Measurements from ENCODE around the gene G6PC1.
"Not testable (repeated sequence)": the region's sequence is repeated elsewhere in the genome, so short reads cannot be mapped to it uniquely, and the experiment has no call there.

The G6PC1 gene

DNA sequence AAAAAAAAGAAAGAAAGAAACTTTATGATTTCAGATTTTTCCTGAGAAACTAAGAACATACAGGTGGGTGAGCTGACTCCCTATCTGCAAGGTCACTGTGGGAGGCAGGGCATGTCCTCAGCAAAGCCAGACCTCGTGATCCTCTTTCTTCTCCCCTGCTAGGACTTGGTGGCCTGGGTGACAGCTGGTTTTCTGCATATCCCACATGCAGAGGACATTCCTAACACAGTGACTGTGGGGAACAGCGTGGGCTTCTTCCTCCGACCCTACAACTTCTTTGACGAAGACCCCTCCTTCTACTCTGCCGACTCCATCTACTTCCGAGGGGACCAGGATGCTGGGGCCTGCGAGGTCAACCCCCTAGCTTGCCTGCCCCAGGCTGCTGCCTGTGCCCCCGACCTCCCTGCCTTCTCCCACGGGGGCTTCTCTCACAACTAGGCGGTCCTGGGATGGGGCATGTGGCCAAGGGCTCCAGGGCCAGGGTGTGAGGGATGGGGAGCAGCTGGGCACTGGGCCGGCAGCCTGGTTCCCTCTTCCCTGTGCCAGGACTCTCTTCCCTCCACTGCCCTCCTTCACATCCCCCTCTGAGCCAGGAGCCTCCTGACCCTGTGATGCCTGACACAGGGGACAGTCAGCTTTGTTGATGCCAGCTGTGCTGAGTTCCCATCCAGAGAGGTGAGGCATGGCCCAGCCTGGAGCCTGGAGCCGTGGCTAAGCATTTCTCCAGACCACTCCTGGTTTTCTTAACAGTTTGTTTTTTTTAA is 26.5 kb upstream of the G6PC1 start:
- DNase-seq, result not testable (repeated sequence)

- DNase-seq, result no peak
These were observed 23.6 kb upstream of the G6PC1 start for GRCh38 chr17:42877037-42877436.

DNA sequence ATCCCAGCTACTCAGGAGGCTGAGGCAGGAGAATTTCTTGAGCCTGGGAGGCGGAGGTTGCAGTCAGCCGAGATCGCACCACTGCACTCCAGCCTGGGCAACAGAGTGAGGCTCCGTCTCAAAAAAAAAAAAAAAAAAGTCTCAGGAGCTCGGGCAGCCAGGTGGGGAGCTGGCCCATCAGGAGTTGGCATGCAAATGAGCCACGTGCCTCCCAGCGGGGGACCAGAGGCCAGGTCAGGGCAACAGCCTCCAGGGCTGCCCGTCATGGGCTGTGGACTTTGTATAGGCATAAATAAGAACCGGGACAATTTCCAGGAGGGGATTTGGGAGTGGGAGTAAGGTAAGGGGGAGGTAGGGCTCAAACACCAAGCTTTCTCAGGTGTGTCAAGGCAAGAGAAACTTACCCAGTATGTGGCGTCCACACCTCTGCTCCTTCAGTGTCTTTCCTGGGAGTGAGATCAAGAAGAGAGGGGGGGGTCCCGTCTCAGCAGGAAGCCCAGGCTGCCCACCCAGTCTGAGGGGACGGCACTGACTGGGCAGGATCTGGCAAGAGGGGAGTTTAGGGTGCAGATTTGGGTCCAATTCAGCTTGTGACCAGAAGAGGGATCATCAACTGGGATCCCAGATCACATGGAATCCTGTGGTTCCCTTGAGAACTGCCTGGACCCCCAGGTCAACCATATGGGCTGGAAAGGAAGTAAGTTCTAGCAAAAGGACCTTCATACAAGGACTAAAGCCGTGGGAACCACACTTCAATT is 22.3 kb upstream of the G6PC1 start:
- no peak for DNase-seq

DNA sequence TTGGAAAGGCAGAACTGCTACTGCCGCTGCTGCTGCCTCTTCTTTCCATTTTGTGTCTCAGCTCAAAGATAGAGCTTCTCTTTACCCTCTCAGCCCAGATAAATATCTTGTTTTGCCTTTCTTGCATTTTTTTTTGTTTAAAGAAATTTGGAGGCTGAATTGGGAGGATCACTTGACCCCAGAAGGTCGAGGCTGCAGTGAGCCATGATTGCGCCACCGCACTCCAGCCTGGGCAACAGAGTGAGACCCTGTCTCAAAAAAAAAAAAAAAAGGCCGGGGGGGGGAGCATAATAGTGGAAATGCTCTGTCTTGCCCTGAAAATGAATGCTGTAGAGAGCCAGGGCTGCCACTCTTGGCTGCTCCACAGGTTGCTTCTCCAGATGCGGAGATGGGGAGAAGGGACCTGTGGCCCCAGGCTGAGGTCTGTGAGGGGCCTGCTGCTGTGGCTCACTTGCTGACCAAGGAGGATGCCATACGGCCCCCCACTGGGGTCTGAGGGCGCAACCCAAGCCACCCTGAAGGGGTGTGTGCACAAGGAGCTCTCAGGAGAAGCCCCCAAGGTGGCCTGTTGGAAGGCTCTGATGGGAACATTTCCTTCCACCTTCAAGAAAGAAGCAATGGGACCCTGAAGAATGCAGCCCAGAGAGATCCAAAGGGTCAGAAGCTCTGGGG is 21.5 kb upstream of the G6PC1 start:
- no peak for DNase-seq

GRCh38 chr17:42879596-42879985 is 21.0 kb upstream of the G6PC1 start:
- DNase-seq, result no peak

GRCh38 chr17:42880776-42881310 is 19.8 kb upstream of the G6PC1 start:
- no peak for DNase-seq

DNA sequence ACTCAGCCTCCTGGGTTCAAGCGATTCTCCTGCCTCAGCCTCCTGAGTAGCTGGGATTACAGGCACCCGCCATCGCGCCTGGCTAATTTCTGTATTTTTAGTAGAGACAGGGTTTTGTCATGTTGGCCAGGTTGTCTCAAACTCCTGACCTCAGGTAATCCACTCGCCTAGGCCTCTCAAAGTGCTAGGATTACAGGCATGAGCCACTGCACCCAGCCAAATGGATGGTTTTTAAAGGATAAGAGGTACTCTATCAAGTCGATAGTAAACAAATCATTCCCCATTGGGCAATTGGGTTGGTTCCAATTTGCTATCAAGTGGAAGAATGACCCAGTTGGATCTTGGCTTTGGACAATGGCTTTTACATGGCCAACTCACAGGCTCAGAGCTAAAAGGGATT is 18.9 kb upstream of the G6PC1 start:
- DNase-seq, result not testable (repeated sequence)

DNA sequence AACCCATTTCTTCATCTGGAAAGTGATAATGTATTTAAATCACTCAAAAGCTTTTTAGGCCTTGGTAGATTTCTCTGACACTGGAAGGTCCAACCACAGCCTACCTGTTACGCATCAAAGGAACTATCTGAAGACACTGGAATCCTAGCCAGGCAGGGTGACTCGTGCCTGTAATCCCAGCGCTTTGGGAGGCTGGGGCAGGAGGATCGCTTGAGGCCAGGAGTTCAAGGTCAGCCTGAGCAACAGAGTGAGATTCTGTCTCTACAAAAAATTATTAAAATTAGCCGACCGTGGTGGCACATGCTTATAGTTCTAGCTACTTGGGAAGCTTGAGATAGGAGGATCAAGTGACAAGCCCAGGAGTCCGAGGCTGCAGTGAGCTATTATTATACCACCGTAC is 18.4 kb upstream of the G6PC1 start:
- no peak for DNase-seq

GRCh38 chr17:42883802-42884558 is 16.6 kb upstream of the G6PC1 start:
- DNase-seq, result no peak

- DNase-seq, result not testable (repeated sequence)
These were observed 14.8 kb upstream of the G6PC1 start for GRCh38 chr17:42885806-42886205.

GRCh38 chr17:42886283-42887176 is 14.1 kb upstream of the G6PC1 start:
- DNase-seq, result no peak

- DNase-seq, result no peak
These were observed 10.8 kb upstream of the G6PC1 start for GRCh38 chr17:42889809-42890208.

DNA sequence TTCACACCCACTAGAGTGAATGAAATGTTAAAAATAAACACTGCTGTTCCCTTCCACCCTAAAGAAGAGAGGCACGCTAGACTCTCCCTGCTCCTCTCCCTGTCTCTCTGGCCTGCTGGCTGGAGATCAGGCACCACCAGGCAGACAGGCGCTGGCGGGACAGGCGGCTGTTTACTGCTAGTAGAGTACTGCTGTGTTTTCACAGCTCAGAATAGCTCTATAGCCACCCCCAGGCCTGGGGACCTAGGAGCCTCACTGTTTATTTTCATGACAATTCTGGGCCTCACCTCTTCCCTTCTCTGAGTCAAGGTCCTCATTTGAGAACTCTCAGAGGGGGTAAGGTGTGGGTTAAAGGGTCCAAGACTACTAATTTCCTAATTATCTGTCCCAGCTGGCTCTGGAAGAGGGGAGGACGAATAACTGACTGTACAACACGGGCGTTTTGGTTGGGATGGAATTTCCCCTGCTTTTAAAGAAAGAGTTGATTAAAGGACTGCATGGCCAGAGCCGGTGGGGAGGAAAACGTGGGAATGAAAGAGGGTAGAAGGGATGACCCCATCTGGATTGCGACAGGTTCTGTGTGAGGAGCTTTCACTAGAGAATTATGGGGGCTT is 9.0 kb upstream of the G6PC1 start:
- DNase-seq, result no peak

DNA sequence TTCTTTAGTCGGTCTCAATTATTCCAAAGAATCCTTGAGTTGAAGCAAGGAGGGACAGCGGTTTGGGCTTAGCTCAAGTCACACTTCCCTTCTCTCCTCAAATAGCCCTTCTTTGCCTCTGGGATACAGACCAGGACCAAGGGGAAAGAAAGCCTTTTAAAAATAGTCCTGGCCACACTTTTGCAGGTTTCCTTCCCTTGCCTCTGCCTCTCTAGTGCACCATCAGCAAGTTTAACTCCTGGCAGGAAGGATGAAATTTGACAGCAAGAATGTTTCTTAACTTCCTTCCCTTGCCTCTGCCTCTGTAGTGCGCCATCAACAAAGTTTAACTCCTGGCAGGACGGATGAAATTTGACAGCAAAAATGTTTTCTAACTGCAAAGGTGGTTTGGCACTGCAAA is 7.2 kb upstream of the G6PC1 start:
- no peak for DNase-seq

DNA sequence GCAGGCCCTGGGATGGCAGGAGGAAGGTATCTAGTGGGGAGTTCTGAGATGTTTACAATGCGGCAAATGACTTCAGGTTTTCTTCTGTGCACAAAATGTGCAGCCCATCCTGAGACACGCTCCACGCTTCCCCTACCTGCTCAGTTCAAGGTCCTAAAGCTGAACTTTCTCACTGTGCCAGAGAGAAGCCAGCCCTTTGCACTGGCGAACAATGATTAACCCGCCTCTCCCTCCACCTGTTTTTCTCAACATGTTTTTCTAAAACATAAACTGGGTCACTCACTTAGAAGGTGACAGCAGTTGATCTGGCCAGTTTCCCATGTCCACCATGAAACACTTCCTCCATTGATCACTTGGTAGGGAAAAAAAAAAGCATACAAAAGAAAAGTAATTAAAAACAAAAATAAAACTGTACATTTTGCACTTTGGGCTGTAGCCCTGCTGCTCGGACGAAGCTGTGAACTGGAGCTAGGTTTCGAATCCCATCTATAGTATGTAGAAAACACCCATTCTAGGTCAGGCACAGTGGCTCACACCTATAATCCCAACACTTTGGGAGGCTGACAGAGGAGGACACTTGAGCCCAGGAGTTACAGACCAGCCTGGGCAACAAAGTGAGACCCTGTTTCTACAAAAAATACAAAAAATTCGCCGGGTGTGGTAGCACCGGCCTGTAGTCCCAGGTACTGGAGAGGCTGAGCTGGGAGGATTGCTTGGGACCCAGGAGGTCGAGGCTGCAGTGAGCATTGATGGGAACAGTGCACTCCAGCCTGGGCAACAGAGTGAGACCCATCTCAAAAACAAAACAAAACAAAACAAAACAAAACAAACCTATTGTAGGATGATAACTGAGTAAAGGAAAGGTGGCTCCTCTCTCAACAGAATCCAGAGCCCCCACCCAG is 6.1 kb upstream of the G6PC1 start:
- DNase-seq, result no peak

DNA sequence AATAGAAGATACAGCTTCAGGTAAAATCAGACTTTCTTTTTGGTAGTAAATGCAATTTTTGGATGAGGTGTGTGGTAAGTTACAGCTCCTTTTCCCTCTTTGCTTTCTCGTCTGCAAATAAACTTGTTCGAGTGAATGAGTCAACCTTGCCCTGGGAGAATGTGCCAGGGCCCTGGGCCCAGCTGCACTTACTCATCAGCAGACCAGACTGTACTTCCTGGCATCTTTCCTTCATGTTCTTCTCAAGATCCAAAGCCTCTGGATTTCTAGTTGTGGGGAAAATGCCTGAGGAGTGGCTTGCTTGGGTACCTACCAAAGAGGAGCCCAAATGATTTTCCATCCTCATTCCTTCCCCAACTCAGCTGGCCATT is 5.4 kb upstream of the G6PC1 start:
- DNase-seq, result no peak

DNA sequence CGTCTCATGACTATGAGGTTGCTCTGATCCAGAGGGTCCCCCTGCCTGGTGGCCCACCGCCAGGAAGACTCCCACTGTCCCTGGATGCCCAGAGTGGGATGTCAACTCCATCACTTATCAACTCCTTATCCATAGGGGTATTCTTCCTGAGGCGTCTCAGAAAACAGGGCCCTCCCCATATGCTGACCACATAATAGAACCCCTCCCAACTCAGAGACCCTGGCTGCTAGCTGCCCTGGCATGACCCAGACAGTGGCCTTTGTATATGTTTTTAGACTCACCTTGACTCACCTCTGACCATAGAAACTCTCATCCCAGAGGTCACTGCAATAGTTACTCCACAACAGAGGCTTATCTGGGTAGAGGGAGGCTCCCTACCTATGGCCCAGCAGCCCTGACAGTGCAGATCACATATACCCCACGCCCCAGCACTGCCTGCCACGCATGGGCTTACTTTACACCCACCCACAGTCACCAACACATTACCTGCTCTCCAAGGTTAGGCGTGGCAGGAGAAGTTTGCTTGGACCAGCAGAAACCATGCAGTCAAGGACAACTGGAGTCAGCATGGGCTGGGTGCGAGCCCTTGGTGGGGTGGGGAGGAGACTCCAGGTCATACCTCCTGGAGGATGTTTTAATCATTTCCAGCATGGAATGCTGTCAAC is 2.3 kb upstream of the G6PC1 start:
- DNase-seq, result no peak

DNA sequence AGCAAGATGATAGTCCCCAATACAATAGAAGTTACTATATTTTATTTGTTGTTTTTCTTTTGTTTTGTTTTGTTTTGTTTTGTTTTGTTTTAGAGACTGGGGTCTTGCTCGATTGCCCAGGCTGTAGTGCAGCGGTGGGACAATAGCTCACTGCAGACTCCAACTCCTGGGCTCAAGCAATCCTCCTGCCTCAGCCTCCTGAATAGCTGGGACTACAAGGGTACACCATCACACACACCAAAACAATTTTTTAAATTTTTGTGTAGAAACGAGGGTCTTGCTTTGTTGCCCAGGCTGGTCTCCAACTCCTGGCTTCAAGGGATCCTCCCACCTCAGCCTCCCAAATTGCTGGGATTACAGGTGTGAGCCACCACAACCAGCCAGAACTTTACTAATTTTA is 618 bp upstream of the G6PC1 start:
- DNase-seq, result not testable (repeated sequence)

DNA sequence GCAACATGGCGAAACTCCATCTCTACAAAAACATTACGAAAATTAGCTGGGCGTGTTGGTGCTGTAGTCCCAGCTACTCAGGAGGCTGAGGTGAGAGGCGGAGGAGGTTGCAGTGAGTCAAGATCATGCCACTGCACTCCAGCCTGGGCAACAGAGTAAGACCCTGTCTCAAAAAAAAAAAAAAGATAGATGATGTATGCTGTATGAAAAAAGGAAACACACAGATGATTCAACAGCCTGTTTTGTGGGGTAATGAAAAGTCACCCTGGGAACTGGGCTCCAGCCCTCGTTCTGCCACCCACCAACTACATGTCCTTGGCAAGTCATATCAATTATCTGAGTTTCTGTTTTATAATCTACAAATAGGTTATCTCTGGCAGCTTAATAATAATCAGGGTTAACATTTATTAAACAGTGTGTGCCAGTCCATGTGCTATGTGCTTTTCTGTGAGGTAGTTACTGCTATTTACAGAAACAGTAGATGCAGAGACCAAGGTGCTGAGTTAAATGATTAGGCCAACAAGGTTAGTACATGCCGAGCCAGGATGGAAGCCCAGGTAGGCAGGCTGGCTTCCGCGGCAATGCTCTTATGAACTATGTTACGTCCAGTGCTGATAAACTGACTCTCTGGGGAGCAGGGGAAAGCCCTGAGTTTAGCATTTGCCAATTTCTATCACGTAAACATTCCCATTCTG is 1.1 kb downstream of the G6PC1 start:
- no peak for DNase-seq

All from stimulated activated naive CD4-positive, alpha-beta T cell (primary cell).